Endothelial cell of umbilical vein (primary cell): ENCODE measurements around the gene CDYL. TPM values are rescaled to one million over a fixed set of nuclear protein-coding genes. Genes with fewer than 3 reads are reported as not detected.

ENCODE experiments used
- BruUV-seq: library from RNA; stranded (reverse); fragments of 400-500 nt; replicated peaks from 2 replicates; lab custom pipeline; 2021; lab: Mats Ljungman, UMichigan
- CTCF ChIA-PET: fragments of 300-600, 350-600 bp; sonication (Branson Sonifier 250); formaldehyde crosslinking; loops from one replicate; lab custom pipeline; 2021; ENCODE audit warnings: antibody characterized with exemption, inconsistent platforms; lab: Charles Lee
- POLR2A ChIA-PET: fragments of 300-600, 350-600 bp; sonication (Branson Sonifier 250); formaldehyde crosslinking; loops from one replicate; lab custom pipeline; 2021; ENCODE audit warnings: antibody characterized with exemption, inconsistent platforms; lab: Charles Lee
- DNase-seq: peaks from one replicate; pipeline ENCODE4 v3.0.0-alpha.2; 2011; ENCODE audit warnings: low read depth, low spot score
- FAIRE-seq: peaks from 2 replicates; lab custom pipeline; 2011; peaks lifted over from hg19 to GRCh38; lab: Jason Lieb, UNC
- H2AFZ ChIP-seq: 2 replicates; pipeline ENCODE4 v1.6.0; 2012; ENCODE audit warnings: low read depth, low read length, control low read depth, inconsistent platforms
- H3K27ac ChIP-seq: 2 replicates; pipeline ENCODE4 v1.5.1; 2011; ENCODE audit warnings: low read depth, mild to moderate bottlenecking, control low read depth, low read length, moderate library complexity; ENCODE audit not compliant: insufficient read depth
- H3K27me3 ChIP-seq, 2 experiments: 2 replicates each; pipeline versions ENCODE4 v1.6.0 to v1.6.1; 2011; ENCODE audit warnings: low read length in 2 of 2, mixed read lengths in 1 of 2; ENCODE audit not compliant: control insufficient read depth in 2 of 2, insufficient read depth in 2 of 2
- H3K36me3 ChIP-seq, 2 experiments: 2 replicates in 1 of 2; 3 replicates in 1 of 2; pipeline ENCODE4 v1.5.1; 2011; ENCODE audit warnings: low read length in 2 of 2, mild to moderate bottlenecking in 1 of 2, moderate library complexity in 1 of 2; ENCODE audit not compliant: control insufficient read depth in 2 of 2, insufficient read depth in 2 of 2; ENCODE audit errors: extremely low read depth in 1 of 2
- H3K4me1 ChIP-seq: 3 replicates; pipeline ENCODE4 v1.5.1; 2011; ENCODE audit warnings: mild to moderate bottlenecking, low read length; ENCODE audit not compliant: control insufficient read depth, insufficient read depth; ENCODE audit errors: extremely low read depth
- H3K4me2 ChIP-seq: 2 replicates; pipeline ENCODE4 v1.6.1; 2011; ENCODE audit warnings: low read length, control low read depth, mixed read lengths; ENCODE audit not compliant: insufficient read depth
- H3K4me3 ChIP-seq, 3 experiments: fragments of 200-600 bp in 1 of 3; sonication (generic), shearing (Covaris generic) in 1 of 3; replicated peaks in 1 of 3; 2 replicates each; pipeline ENCODE4 v1.5.1; 2011 to 2016; ENCODE audit warnings: control low read depth in 3 of 3, low read length in 3 of 3, mild to moderate bottlenecking in 2 of 3, inconsistent platforms in 1 of 3, low read depth in 1 of 3, moderate library complexity in 1 of 3; ENCODE audit not compliant: insufficient read depth in 1 of 3
- H3K79me2 ChIP-seq: 2 replicates; pipeline ENCODE4 v1.6.0; 2012; ENCODE audit warnings: low read length, inconsistent platforms; ENCODE audit not compliant: control insufficient read depth, insufficient read depth
- H3K9ac ChIP-seq: replicated peaks from 2 replicates; pipeline ENCODE3; 2011; ENCODE audit warnings: low read length, control low read depth; ENCODE audit not compliant: insufficient read depth; ENCODE audit errors: extremely low read depth
- H3K9me1 ChIP-seq: replicated peaks from 3 replicates; pipeline ENCODE4 v1.6.0; 2011; ENCODE audit warnings: mild to moderate bottlenecking, low read length; ENCODE audit not compliant: control insufficient read depth, insufficient read depth; ENCODE audit errors: extremely low read depth
- H3K9me3 ChIP-seq: replicated peaks from 2 replicates; pipeline ENCODE4 v1.5.1; 2012; ENCODE audit warnings: low read length, inconsistent platforms; ENCODE audit not compliant: control insufficient read depth, insufficient read depth
- H4K20me1 ChIP-seq: replicated peaks from 2 replicates; pipeline ENCODE3; 2011; ENCODE audit warnings: mild to moderate bottlenecking, low read length; ENCODE audit not compliant: control insufficient read depth, insufficient read depth; ENCODE audit errors: extremely low read depth
- EZH2 ChIP-seq: IDR thresholded peaks from 2 replicates; pipeline ENCODE4 v1.6.1; 2012; ENCODE audit warnings: borderline replicate concordance, low read depth, mild to moderate bottlenecking, moderate library complexity, low read length, inconsistent platforms; ENCODE audit not compliant: severe bottlenecking
- FOS ChIP-seq: IDR thresholded peaks from 2 replicates; pipeline ENCODE4 v1.6.1; 2011; ENCODE audit warnings: mild to moderate bottlenecking, low read length, moderate library complexity, borderline replicate concordance; ENCODE audit not compliant: insufficient read depth
- GATA2 ChIP-seq: IDR thresholded peaks from 2 replicates; pipeline ENCODE4 v1.7.0; 2011; ENCODE audit warnings: low read depth, mild to moderate bottlenecking, moderate library complexity, mixed read lengths, low read length; ENCODE audit not compliant: insufficient read length, insufficient read depth
- JUN ChIP-seq: IDR thresholded peaks from 2 replicates; pipeline ENCODE4 v1.6.1; 2011; ENCODE audit warnings: borderline replicate concordance, low read depth; ENCODE audit not compliant: insufficient read length, insufficient read depth
- MYC ChIP-seq: IDR thresholded peaks from one replicate; pipeline ENCODE4 v1.6.1; 2011; ENCODE audit warnings: mild to moderate bottlenecking, low read depth, low read length
- POLR2A ChIP-seq: IDR thresholded peaks from 2 replicates; pipeline ENCODE4 v1.6.1; 2012; ENCODE audit warnings: low read depth, mild to moderate bottlenecking, control low read depth, low read length
- POLR2AphosphoS5 ChIP-seq: IDR thresholded peaks from 2 replicates; pipeline ENCODE4 v1.6.1; 2012; ENCODE audit warnings: low read depth, mild to moderate bottlenecking, control low read depth, low read length, moderate library complexity; ENCODE audit not compliant: insufficient read depth
- dilution Hi-C: fragments of 300-500 bp; cut with MboI; formaldehyde crosslinking; loops from one replicate; pipeline ENCODE4 v1.15.0; 2019; ENCODE audit warnings: low sequenced_read_pairs; ENCODE audit not compliant: extremely low pct_ligation_motif_present
- intact Hi-C: fragments of 100-400 bp; cut with micrococcal nuclease; formaldehyde crosslinking; loops from one replicate; pipeline ENCODE4 v1.10.0; 2022
- polyA plus RNA-seq, 4 experiments: library from polyadenylated mRNA; depleted of rRNA in 3 of 4; stranded (reverse) in 3 of 4; unstranded in 1 of 4; fragments of >200 nt; gene quantifications; 2 replicates each; pipeline versions ENCODE4 v1.2.1 to v1.2.3, GENCODE V29; 2011 to 2012; ENCODE audit warnings: missing spikeins in 1 of 4
- total RNA-seq: library from RNA; stranded (reverse); gene quantifications from 2 replicates; pipeline ENCODE4 v1.2.3, GENCODE V29; 2021
- TF ChIP-seq, protein P1 (sequence below), 2 donors: IDR thresholded peaks; 1 replicate in 1 of 2; 2 replicates in 1 of 2; pipeline ENCODE4 v1.5.1; 2011; ENCODE audit warnings: low read length in 2 of 2, mild to moderate bottlenecking in 2 of 2, moderate library complexity in 2 of 2, control low read depth in 1 of 2, inconsistent platforms in 1 of 2, low read depth in 1 of 2; ENCODE audit not compliant: insufficient read depth in 1 of 2; ENCODE audit errors: extremely low read depth in 1 of 2
- TF ChIP-seq, protein P2 (sequence below): IDR thresholded peaks from 2 replicates; pipeline ENCODE4 v1.6.1; 2011; ENCODE audit not compliant: insufficient read depth, insufficient read length

CDYL gene
- total and polyA plus RNA-seq, 2 donors (not counting 3 experiments of a cell fraction or from before 2014, with no cell fraction given), result 10.2 to 35.6 TPM

DNA sequence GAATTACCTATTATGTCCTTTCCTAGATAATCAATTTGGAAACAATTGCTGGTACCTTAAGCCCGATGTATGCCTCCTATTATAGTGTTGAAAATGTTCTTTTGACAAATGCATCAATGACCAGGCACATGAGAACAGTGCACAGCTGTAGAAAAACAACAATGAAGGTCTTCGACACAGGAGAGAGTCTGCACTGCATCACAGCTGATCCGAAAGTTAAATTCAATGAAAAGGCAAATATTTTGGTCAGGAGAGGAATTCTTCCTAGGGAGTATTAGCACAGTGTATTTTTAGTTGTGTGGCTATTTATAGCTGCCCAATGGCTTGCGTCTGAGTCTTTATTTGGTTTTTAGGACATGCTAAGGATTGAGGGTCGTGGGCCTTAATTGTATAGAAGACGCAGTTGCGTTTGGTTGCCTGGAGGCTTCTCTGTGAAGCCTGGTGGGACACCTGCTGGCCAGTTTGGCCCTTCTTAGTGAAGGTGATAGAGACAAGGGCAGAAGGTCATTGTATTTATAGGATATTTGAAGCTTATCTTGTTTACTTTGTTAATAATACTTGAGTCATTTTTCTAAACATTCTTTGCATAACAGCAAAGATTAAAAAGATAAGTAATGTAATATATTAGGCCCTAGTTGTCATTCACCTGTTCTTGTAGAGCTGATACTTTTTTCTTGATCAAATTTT lies 72.3 kb downstream of the CDYL start:
- dilution Hi-C loops (no loop called here), intact Hi-C loops (loop anchor here (1.0 to 2.0 kb wide), 4 partner anchors 36 to 535 kb away; partner anchors contain the start of gene CDYL)
- ChIA-PET POLR2A (no interaction called here), CTCF (interaction anchor here (0.7 to 2.1 kb wide), 10 partner anchors 10 to 568 kb away, joined by 3 to 11 read pairs (median 3); partner anchors contain the start of gene CDYL)
- peak; percentile 56 for DNase-seq
- H3K4me1 ChIP-seq, result peaks cover 12% of the 10 kb centered on the region
- H3K36me3 ChIP-seq, result no peaks in the 10 kb centered on the region
- no peak overlapping the region for H3K9ac ChIP-seq
- no TSS peak for BruUV-seq
- H2AFZ ChIP-seq, result no peak overlapping the region
- no peaks in the 10 kb centered on the region for H3K9me3 ChIP-seq
- H4K20me1 ChIP-seq, result peaks cover 11% of the 10 kb centered on the region
- H3K79me2 ChIP-seq, result peaks cover 53% of the 10 kb centered on the region
- H3K9me1 ChIP-seq, result no peaks in the 10 kb centered on the region
- TF ChIP-seq GATA2, result peak; percentile 79
- peak; percentile 11 for TF ChIP-seq JUN
- no peak for TF ChIP-seq POLR2AphosphoS5
- TF ChIP-seq, protein P1, sequence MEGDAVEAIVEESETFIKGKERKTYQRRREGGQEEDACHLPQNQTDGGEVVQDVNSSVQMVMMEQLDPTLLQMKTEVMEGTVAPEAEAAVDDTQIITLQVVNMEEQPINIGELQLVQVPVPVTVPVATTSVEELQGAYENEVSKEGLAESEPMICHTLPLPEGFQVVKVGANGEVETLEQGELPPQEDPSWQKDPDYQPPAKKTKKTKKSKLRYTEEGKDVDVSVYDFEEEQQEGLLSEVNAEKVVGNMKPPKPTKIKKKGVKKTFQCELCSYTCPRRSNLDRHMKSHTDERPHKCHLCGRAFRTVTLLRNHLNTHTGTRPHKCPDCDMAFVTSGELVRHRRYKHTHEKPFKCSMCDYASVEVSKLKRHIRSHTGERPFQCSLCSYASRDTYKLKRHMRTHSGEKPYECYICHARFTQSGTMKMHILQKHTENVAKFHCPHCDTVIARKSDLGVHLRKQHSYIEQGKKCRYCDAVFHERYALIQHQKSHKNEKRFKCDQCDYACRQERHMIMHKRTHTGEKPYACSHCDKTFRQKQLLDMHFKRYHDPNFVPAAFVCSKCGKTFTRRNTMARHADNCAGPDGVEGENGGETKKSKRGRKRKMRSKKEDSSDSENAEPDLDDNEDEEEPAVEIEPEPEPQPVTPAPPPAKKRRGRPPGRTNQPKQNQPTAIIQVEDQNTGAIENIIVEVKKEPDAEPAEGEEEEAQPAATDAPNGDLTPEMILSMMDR (IDR thresholded peaks at IDR 0.05; ENCODE audit: extremely low read depth in 1 of 2, insufficient read depth in 1 of 2, low read depth in 1 of 2, low read length in 2 of 2), result peak; percentile 23 to 34
- peak; percentile 19 for TF ChIP-seq FOS
- TF ChIP-seq MYC, result no peak
- TF ChIP-seq EZH2, result no peak
- TF ChIP-seq POLR2A, result no peak
- TF ChIP-seq, protein P2, sequence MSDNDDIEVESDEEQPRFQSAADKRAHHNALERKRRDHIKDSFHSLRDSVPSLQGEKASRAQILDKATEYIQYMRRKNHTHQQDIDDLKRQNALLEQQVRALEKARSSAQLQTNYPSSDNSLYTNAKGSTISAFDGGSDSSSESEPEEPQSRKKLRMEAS, result no peak
- H3K27ac ChIP-seq, result no peak overlapping the region
- no peak overlapping the region for H3K4me2 ChIP-seq
- FAIRE-seq, result no peak
- H3K4me3 ChIP-seq, result no peak overlapping the region
- H3K27me3 ChIP-seq, result no peaks in the 10 kb centered on the region
